IPS-NIHi7 (cell line): ENCODE results near the gene TSPY8.
"Not testable (repeated sequence)": the region's sequence is repeated elsewhere in the genome, so short reads cannot be mapped to it uniquely, and the experiment has no call there.

Experiments
- DNase-seq: peaks from one replicate; pipeline ENCODE4 v3.0.0; 2012; ENCODE audit warnings: mixed read lengths; ENCODE audit errors: extremely low spot score

TSPY8 gene

GRCh38 chrY:9357497-9357896 is at the start of gene TSPY8:
Gene TSPY8 (plus strand): TSS chrY:9357797. CDS start chrY:9357843, 46 bp downstream.
- DNase-seq = not testable (repeated sequence)

DNA sequence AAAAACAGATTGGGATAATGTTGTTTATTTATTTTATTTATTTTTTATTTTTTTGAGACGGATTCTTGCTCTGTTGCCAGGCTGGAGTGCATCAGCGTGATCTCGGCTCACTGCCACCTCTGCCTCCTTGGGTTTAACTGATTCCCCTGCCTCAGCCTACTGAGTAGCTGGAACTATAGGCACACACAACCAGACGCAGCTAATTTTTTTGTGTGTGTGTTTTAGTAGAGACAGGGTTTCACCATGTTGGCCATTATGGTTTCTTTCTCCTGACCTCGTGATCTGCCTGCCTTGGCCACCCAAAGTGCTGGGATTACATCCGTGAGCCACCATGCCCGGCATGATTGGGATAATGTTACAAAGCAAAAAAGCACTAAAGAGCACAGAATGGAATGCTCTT is 36.6 kb upstream of the TSPY8 start:
- DNase-seq = no peak

DNA sequence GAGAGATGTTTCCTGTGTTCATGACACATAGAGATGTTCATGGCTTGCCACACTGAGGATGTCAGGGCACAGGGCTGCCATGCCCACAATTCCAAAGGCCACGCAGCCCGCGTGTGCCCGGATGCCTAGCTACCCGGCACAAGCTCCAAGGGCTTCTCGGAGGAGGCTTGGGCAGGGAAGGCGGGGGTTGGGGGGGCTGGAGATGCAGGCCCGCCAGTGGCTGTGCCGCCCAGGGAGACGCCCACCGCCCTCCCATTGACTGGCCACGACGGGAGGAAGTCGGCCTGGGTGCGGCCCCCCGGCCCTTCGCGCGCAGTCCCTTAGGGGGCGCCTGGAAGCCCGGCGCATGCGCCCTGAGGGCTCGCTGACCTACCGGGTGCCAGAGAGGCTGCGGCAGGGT is 20.4 kb upstream of the TSPY8 start, which contains the start of gene TSPY4:
TSS of gene TSPY4 (plus strand) at position 301 of the 400 bp plus-strand sequence. CDS start at position 347, 46 bp downstream.
- not testable (repeated sequence) for DNase-seq

DNA sequence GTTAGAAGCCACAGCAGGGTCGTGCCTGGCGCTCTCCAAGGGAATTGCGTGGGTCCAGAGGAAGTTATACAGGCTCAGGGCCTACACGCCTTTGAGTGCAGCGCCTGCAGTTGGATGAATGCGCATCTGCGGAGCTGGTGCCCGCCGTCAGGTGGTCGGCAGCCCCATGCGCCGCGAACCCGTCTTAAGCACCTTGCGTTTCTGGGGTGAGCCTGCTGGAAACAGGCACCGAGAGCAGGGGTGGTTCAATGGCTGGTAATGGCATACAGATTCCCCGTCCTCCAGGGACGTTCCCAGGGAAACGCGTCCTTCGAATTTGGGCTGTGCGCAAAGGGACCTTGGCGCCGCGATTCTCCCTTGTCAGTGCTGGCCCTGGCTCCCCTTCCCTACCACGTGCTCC is 38.9 kb downstream of the TSPY8 start:
- DNase-seq = not testable (repeated sequence)

- not testable (repeated sequence) for DNase-seq
Measured at GRCh38 chrY:9398121-9398520, 40.5 kb downstream of the TSPY8 start, which contains the start of gene TSPY3. Gene TSPY3 (plus strand): TSS chrY:9398421. CDS start chrY:9398467, 46 bp downstream.
